HS-27A (cell line): ENCODE data around the gene NSMCE1.
A peak's percentile ranks its signal among the peaks of the same experiment; 100 is the strongest.

ENCODE experiments used
- DNase-seq: peaks from one replicate; pipeline ENCODE4 v3.0.0-alpha.2; 2012; ENCODE audit warnings: low read depth, missing footprints

NSMCE1 gene

GRCh38 chr16:27268376-27269299 lies at the start of gene NSMCE1:
NSMCE1 (minus strand) TSS chr16:27268772; CDS start chr16:27257570, 11,202 bp downstream.
- DNase-seq = peak; percentile 87

GRCh38 chr16:27317738-27318391 lies 49.3 kb upstream of the NSMCE1 start:
- DNase-seq = no peak

- no peak for DNase-seq
Observed at GRCh38 chr16:27317320-27317719, 48.7 kb upstream of the NSMCE1 start.

- DNase-seq = no peak
Observed at GRCh38 chr16:27316038-27316680, 47.6 kb upstream of the NSMCE1 start.

GRCh38 chr16:27315333-27316037 lies 46.9 kb upstream of the NSMCE1 start:
- DNase-seq = no peak

GRCh38 chr16:27314986-27315332 lies 46.4 kb upstream of the NSMCE1 start:
- DNase-seq = no peak

- no peak for DNase-seq
Observed at GRCh38 chr16:27314161-27314723, 45.7 kb upstream of the NSMCE1 start.

GRCh38 chr16:27313422-27314160 lies 45.0 kb upstream of the NSMCE1 start, which contains the start of gene IL4R:
IL4R (plus strand) TSS chr16:27313974; CDS start chr16:27340204, 26,230 bp downstream.
- DNase-seq = no peak

- no peak for DNase-seq
Observed at GRCh38 chr16:27312580-27313421, 44.2 kb upstream of the NSMCE1 start.

GRCh38 chr16:27311897-27312303 lies 43.3 kb upstream of the NSMCE1 start:
- DNase-seq = no peak

- DNase-seq = no peak
Observed at GRCh38 chr16:27311448-27311830, 42.9 kb upstream of the NSMCE1 start.

GRCh38 chr16:27310576-27311447 lies 42.2 kb upstream of the NSMCE1 start:
- DNase-seq = no peak

- no peak for DNase-seq
Observed at GRCh38 chr16:27308792-27309191, 40.2 kb upstream of the NSMCE1 start.

GRCh38 chr16:27305839-27306442 lies 37.4 kb upstream of the NSMCE1 start:
- no peak for DNase-seq

GRCh38 chr16:27304881-27305745 lies 36.5 kb upstream of the NSMCE1 start:
- DNase-seq = no peak

- DNase-seq = no peak
Observed at GRCh38 chr16:27304102-27304501, 35.5 kb upstream of the NSMCE1 start.

GRCh38 chr16:27303256-27304100 lies 34.9 kb upstream of the NSMCE1 start:
- DNase-seq = no peak
